Endodermal cell (in vitro differentiated cells): ENCODE measurements around the gene ZNF750. TPM values are rescaled to one million over a fixed set of nuclear protein-coding genes. Genes with fewer than 3 reads are reported as not detected.
A peak's percentile ranks its signal among the peaks of the same experiment; 100 is the strongest.

Experiments
- DNase-seq: peaks from one replicate; pipeline ENCODE4 v3.0.0-alpha.2; 2017
- H3K27ac ChIP-seq: 2 replicates; pipeline ENCODE4 v1.5.1; 2013; ENCODE audit warnings: mild to moderate bottlenecking, low read depth, low read length, moderate library complexity
- H3K27me3 ChIP-seq: 2 replicates; pipeline ENCODE4 v1.6.1; 2013; ENCODE audit warnings: mild to moderate bottlenecking, low read length, moderate library complexity; ENCODE audit not compliant: insufficient read depth, control insufficient read depth, poor library complexity, severe bottlenecking
- H3K36me3 ChIP-seq: 2 replicates; pipeline ENCODE4 v1.7.0; 2013; ENCODE audit warnings: mild to moderate bottlenecking, low read length, moderate library complexity; ENCODE audit not compliant: control insufficient read depth, insufficient read depth
- H3K4me1 ChIP-seq: one replicate; pipeline ENCODE4 v1.7.0; 2013; ENCODE audit warnings: low read length; ENCODE audit not compliant: control insufficient read depth, insufficient read depth
- H3K4me3 ChIP-seq: 2 replicates; pipeline ENCODE4 v1.5.1; 2013; ENCODE audit warnings: mild to moderate bottlenecking, low read length, moderate library complexity
- H3K9ac ChIP-seq: 2 replicates; pipeline ENCODE4 v1.6.1; 2013; ENCODE audit warnings: mild to moderate bottlenecking, low read length, moderate library complexity; ENCODE audit not compliant: poor library complexity, severe bottlenecking; ENCODE audit errors: extremely low read depth
- H3K9me3 ChIP-seq: 2 replicates; pipeline ENCODE4 v1.6.1; 2013; ENCODE audit warnings: mild to moderate bottlenecking, low read length, moderate library complexity; ENCODE audit not compliant: control insufficient read depth
- H3K27ac Mint-ChIP-seq: 2 replicates; pipeline ENCODE4 v1.8.0; 2020; ENCODE audit warnings: mixed read lengths
- H3K27me3 Mint-ChIP-seq: 2 replicates; pipeline ENCODE4 v1.8.0; 2021; ENCODE audit warnings: mild to moderate bottlenecking, mixed read lengths; ENCODE audit not compliant: insufficient read depth
- H3K36me3 Mint-ChIP-seq: 2 replicates; pipeline ENCODE4 v1.8.0; 2020; ENCODE audit warnings: low read depth, mixed read lengths
- H3K4me1 Mint-ChIP-seq: 2 replicates; pipeline ENCODE4 v1.8.0; 2020; ENCODE audit warnings: mixed read lengths
- H3K4me3 Mint-ChIP-seq: 2 replicates; pipeline ENCODE4 v1.8.0; 2020; ENCODE audit warnings: mild to moderate bottlenecking, moderate library complexity, mixed read lengths
- H3K9me3 Mint-ChIP-seq: 2 replicates; pipeline ENCODE4 v1.8.0; 2020; ENCODE audit warnings: mild to moderate bottlenecking, mixed read lengths
- WGBS, 2 experiments: methylation state at CpG; one replicate each; pipeline versions ENCODE4 v1.1.5 to v1.1.7; 2013; ENCODE audit warnings: missing lambda C conversion rate in 2 of 2, mixed read lengths in 1 of 2; ENCODE audit not compliant: insufficient coverage in 1 of 2, insufficient read length in 1 of 2; 5-methylcytosine and 5-hydroxymethylcytosine counted together
- total RNA-seq, 2 donors: library from RNA; stranded (reverse); fragmentation: NEBNext Ultra II Directional in 1 of 2; extraction: Animal tissue kit (Norgen Biotek cat#: 25700) in 1 of 2; gene quantifications; 2 replicates in 1 of 2; 3 replicates in 1 of 2; pipeline ENCODE4 v1.2.1, GENCODE V29; 2021
- TF ChIP-seq, protein P1 (sequence below): fragments of 200-600 bp; sonication (generic); conservative IDR thresholded peaks from 2 replicates; pipeline ENCODE4 v1.5.0; 2021; ENCODE audit warnings: antibody characterized with exemption, mild to moderate bottlenecking

The ZNF750 gene
- total RNA-seq, 2 donors from 2014 or later, result not detected

- Mint-ChIP-seq H3K9me3 (no peaks in the 10 kb centered on the region), H3K4me1 (peaks cover 17% of the 10 kb centered on the region), H3K27ac (no peak overlapping the region), H3K4me3 (no peak overlapping the region), H3K27me3 (no peaks in the 10 kb centered on the region), H3K36me3 (no peaks in the 10 kb centered on the region)
- Histone ChIP-seq H3K9me3 (no peaks in the 10 kb centered on the region), H3K4me1 (no peaks in the 10 kb centered on the region), H3K4me3 (no peak overlapping the region), H3K27ac (no peak overlapping the region), H3K27me3 (no peaks in the 10 kb centered on the region), H3K9ac (no peak overlapping the region), H3K36me3 (peaks cover 4% of the 10 kb centered on the region)
- peak; percentile 71 for DNase-seq
- 88 to 100% methylated on average over 1 to 12 of the region's 12 CpGs for WGBS, 2 experiments
- TF ChIP-seq, protein P1, sequence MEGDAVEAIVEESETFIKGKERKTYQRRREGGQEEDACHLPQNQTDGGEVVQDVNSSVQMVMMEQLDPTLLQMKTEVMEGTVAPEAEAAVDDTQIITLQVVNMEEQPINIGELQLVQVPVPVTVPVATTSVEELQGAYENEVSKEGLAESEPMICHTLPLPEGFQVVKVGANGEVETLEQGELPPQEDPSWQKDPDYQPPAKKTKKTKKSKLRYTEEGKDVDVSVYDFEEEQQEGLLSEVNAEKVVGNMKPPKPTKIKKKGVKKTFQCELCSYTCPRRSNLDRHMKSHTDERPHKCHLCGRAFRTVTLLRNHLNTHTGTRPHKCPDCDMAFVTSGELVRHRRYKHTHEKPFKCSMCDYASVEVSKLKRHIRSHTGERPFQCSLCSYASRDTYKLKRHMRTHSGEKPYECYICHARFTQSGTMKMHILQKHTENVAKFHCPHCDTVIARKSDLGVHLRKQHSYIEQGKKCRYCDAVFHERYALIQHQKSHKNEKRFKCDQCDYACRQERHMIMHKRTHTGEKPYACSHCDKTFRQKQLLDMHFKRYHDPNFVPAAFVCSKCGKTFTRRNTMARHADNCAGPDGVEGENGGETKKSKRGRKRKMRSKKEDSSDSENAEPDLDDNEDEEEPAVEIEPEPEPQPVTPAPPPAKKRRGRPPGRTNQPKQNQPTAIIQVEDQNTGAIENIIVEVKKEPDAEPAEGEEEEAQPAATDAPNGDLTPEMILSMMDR, result no peak
Observed at GRCh38 chr17:82840431-82840831, 609 bp upstream of the ZNF750 start.

GRCh38 chr17:82838386-82839063 lies 1.3 kb downstream of the ZNF750 start:
- no peak overlapping the region for H3K4me3 Mint-ChIP-seq
- peaks cover 5% of the 10 kb centered on the region for H3K36me3 Mint-ChIP-seq
- H3K4me1 Mint-ChIP-seq, result peaks cover 12% of the 10 kb centered on the region
- peak; percentile 45 for DNase-seq
- H3K4me3 ChIP-seq, result no peak overlapping the region
- H3K27me3 ChIP-seq, result no peaks in the 10 kb centered on the region
- H3K9me3 ChIP-seq, result no peaks in the 10 kb centered on the region
- H3K9me3 Mint-ChIP-seq, result no peaks in the 10 kb centered on the region
- WGBS, 2 experiments, result 89 to 95% methylated on average over 12 to 17 of the region's 17 CpGs
- no peaks in the 10 kb centered on the region for H3K27me3 Mint-ChIP-seq
- no peak overlapping the region for H3K27ac Mint-ChIP-seq
- H3K4me1 ChIP-seq, result no peaks in the 10 kb centered on the region
- peaks cover 9% of the 10 kb centered on the region for H3K36me3 ChIP-seq
- no peak overlapping the region for H3K9ac ChIP-seq
- TF ChIP-seq, protein P1, result no peak
- no peak overlapping the region for H3K27ac ChIP-seq

- no peaks in the 10 kb centered on the region for H3K4me1 ChIP-seq
- Mint-ChIP-seq H3K4me3 (no peak overlapping the region), H3K27ac (no peak overlapping the region), H3K9me3 (no peaks in the 10 kb centered on the region), H3K36me3 (peaks cover 7% of the 10 kb centered on the region), H3K4me1 (peaks cover 11% of the 10 kb centered on the region), H3K27me3 (no peaks in the 10 kb centered on the region)
- H3K4me3 ChIP-seq, result no peak overlapping the region
- no peaks in the 10 kb centered on the region for H3K27me3 ChIP-seq
- TF ChIP-seq, protein P1, result no peak
- no peak overlapping the region for H3K9ac ChIP-seq
- no peak for DNase-seq
- peaks cover 15% of the 10 kb centered on the region for H3K36me3 ChIP-seq
- no peaks in the 10 kb centered on the region for H3K9me3 ChIP-seq
- H3K27ac ChIP-seq, result no peak overlapping the region
- WGBS, 2 experiments, result 90 to 93% methylated on average over 10 to 13 of the region's 13 CpGs
Observed at GRCh38 chr17:82837586-82838320, 2.1 kb downstream of the ZNF750 start.
